ENCODE measurements around the gene SAMD8. TPM values are rescaled to one million over a fixed set of nuclear protein-coding genes. Genes with fewer than 3 reads are reported as not detected.

Gene SAMD8
- total and polyA plus RNA-seq, 12 donors = 5.7 to 48.7 (median 29.1) TPM

- 75 to 81% (median 79%) methylated on average over 10 of the region's 10 CpGs for WGBS, 4 donors
- no peaks in the 10 kb centered on the region for H3K27me3 ChIP-seq
- intact Hi-C loops (cut with DNase I) = no loop called here
- no peaks in the 10 kb centered on the region for H3K9me3 ChIP-seq (replicated peaks in 1 of 3)
- DNase-seq = no peak
- H3K4me1 ChIP-seq (replicated peaks in 1 of 2) = no peaks in the 10 kb centered on the region
- no peak overlapping the region for H3K4me3 ChIP-seq
- no peak overlapping the region for H3K27ac ChIP-seq
- no peaks in the 10 kb centered on the region for H3K36me3 ChIP-seq (replicated peaks in 1 of 2)
- no peak for TF ChIP-seq POLR2A (IDR thresholded peaks at IDR 0.05)
- TF ChIP-seq CTCF (IDR thresholded peaks at IDR 0.05) = no peak
Observed at GRCh38 chr10:75083972-75084833, 27.3 kb upstream of the SAMD8 start.

- Histone ChIP-seq H3K4me1 (replicated peaks in 1 of 2) (no peaks in the 10 kb centered on the region), H3K27me3 (no peaks in the 10 kb centered on the region), H3K36me3 (replicated peaks in 1 of 2) (no peaks in the 10 kb centered on the region), H3K27ac (no peak overlapping the region), H3K4me3 (no peak overlapping the region), H3K9me3 (replicated peaks in 1 of 3) (no peaks in the 10 kb centered on the region)
- no peak for DNase-seq
- intact Hi-C loops (cut with DNase I) = no loop called here
- WGBS, 4 donors = 88 to 95% (median 93%) methylated on average over 4 to 19 of the region's 19 CpGs
- no peak for TF ChIP-seq CTCF (IDR thresholded peaks at IDR 0.05)
- no peak for TF ChIP-seq POLR2A (IDR thresholded peaks at IDR 0.05)
Observed at GRCh38 chr10:75084834-75085384, 26.5 kb upstream of the SAMD8 start.

- DNase-seq = no peak
- Histone ChIP-seq H3K27me3 (no peaks in the 10 kb centered on the region), H3K36me3 (replicated peaks in 1 of 2) (no peaks in the 10 kb centered on the region), H3K4me1 (replicated peaks in 1 of 2) (no peaks in the 10 kb centered on the region), H3K27ac (no peak overlapping the region), H3K9me3 (replicated peaks in 1 of 3) (no peaks in the 10 kb centered on the region), H3K4me3 (no peak overlapping the region)
- intact Hi-C loops (cut with DNase I) = no loop called here
- no peak for TF ChIP-seq POLR2A (IDR thresholded peaks at IDR 0.05)
- no peak for TF ChIP-seq CTCF (IDR thresholded peaks at IDR 0.05)
- 79 to 86% (median 82%) methylated on average over 9 of the region's 9 CpGs for WGBS, 4 donors
Observed at GRCh38 chr10:75086278-75086934, 25.1 kb upstream of the SAMD8 start.

- TF ChIP-seq CTCF (IDR thresholded peaks at IDR 0.05) (no peak), POLR2A (IDR thresholded peaks at IDR 0.05) (no peak)
- Histone ChIP-seq H3K36me3 (replicated peaks in 1 of 2) (no peaks in the 10 kb centered on the region), H3K4me1 (replicated peaks in 1 of 2) (no peaks in the 10 kb centered on the region), H3K4me3 (no peak overlapping the region), H3K9me3 (replicated peaks in 1 of 3) (no peaks in the 10 kb centered on the region), H3K27me3 (no peaks in the 10 kb centered on the region), H3K27ac (no peak overlapping the region)
- intact Hi-C loops (cut with DNase I) = no loop called here
- WGBS, 4 donors = 91 to 95% (median 92%) methylated on average over 2 of the region's 2 CpGs
- DNase-seq = no peak
Observed at GRCh38 chr10:75088640-75089039, 22.8 kb upstream of the SAMD8 start.
